Activated T-helper 2 cell treated with anti-CD3 and anti-CD28 coated beads, Interferon-gamma antibody, Interleukin-2, Interleukin-4, amounts not matched to agents 10 μg/mL and 5 μg/mL and 100 μg/mL, durations not matched to agents 14 hours and 24 hours and 36 hours (primary cell): ENCODE data around the gene MSMP. TPM values are rescaled to one million over a fixed set of nuclear protein-coding genes. Genes with fewer than 3 reads are reported as not detected.

Source experiments
- DNase-seq: peaks from one replicate; pipeline ENCODE4 v3.0.0; 2021; ENCODE audit warnings: low spot score
- H3K27ac Mint-ChIP-seq: one replicate; pipeline ENCODE4 v1.8.0; 2021; ENCODE audit warnings: mixed read lengths
- H3K27me3 Mint-ChIP-seq: one replicate; pipeline ENCODE4 v1.8.0; 2021; ENCODE audit warnings: low read depth, mixed read lengths
- H3K36me3 Mint-ChIP-seq: one replicate; pipeline ENCODE4 v1.8.0; 2021; ENCODE audit warnings: low read depth, mixed read lengths
- H3K4me1 Mint-ChIP-seq: one replicate; pipeline ENCODE4 v1.8.0; 2021; ENCODE audit warnings: low read depth, mixed read lengths
- H3K4me3 Mint-ChIP-seq: one replicate; pipeline ENCODE4 v1.8.0; 2021; ENCODE audit warnings: low read depth, mild to moderate bottlenecking, moderate library complexity, mixed read lengths
- H3K9me3 Mint-ChIP-seq: one replicate; pipeline ENCODE4 v1.8.0; 2021; ENCODE audit warnings: mixed read lengths
- intact Hi-C: fragments of 100-400 bp; cut with micrococcal nuclease; formaldehyde crosslinking; loops from one replicate; pipeline ENCODE4 v1.15.1; 2023
- total RNA-seq: library from RNA; stranded (reverse); gene quantifications from 2 replicates; pipeline ENCODE4 v1.2.3, GENCODE V29; 2022

MSMP gene
- total RNA-seq, 1 donor from 2014 or later = 0.37 TPM

GRCh38 chr9:35732800-35733541 lies 21.1 kb downstream of the MSMP start:
- intact Hi-C loops = loop anchor here (1.0 kb wide), 7 partner anchors 16 to 661 kb away; partner anchors contain the start of genes CCDC107, GBA2, HINT2 and RGP1
- Mint-ChIP-seq H3K4me3 (no peak overlapping the region), H3K27me3 (no peaks in the 10 kb centered on the region), H3K4me1 (peaks cover 25% of the 10 kb centered on the region), H3K36me3 (peaks cover 38% of the 10 kb centered on the region), H3K9me3 (no peaks in the 10 kb centered on the region), H3K27ac (peak overlapping the region; percentile 90)
- no peak for DNase-seq

GRCh38 chr9:35732185-35732799 lies 21.8 kb downstream of the MSMP start, which contains the start of the genes CREB3 and TLN1:
Gene CREB3 (plus strand): TSS chr9:35732666. CDS start chr9:35732773, 107 bp downstream.
Gene TLN1 (minus strand): TSS chr9:35732195. CDS start chr9:35725694, 6,501 bp downstream.
- Mint-ChIP-seq H3K4me3 (no peak within 1 kb of the TSS), H3K27ac (peak within 1 kb of the TSS; percentile 90)

DNA sequence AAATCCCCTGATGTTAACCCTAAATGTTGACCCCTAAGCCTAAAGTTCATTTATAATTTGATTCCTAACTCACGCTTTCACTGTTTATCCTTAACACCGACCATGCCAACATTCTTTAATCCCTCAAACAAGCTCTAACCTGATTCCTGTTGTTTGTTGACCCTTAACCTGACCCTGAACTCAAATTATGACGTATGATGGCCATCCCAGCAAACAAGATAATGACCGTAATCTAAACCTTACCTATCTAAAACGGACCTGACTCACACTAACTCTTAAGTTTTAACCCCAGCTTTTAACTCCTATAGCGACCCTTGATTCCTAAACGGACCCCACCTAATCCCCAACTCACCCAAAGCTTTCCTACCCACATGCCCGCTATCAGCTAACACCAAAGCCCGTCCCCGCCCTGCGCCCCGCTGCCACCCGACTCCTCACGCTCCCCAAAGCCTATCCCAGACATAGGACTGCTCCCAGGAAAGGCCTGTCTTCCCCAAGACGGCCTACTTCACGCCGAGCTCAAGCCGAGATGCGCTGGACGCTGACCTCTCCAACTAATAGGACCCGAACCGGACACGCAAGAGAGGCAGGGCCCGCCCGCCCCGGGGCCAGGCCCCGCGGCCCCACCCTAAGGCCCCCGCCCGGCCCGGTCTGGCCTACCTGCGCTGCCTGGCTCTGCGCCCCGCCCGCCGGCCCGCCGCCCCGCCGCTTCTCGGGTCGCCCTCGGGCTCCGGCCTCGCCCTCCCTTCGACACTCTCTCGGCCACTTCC lies 22.5 kb downstream of the MSMP start:
- H3K27me3 Mint-ChIP-seq = no peaks in the 10 kb centered on the region
- no peak for DNase-seq
- intact Hi-C loops = loop anchor here (1.0 kb wide), 7 partner anchors 18 to 659 kb away; partner anchors contain the start of genes CCDC107, GBA2, HINT2 and RGP1
- peaks cover 35% of the 10 kb centered on the region for H3K36me3 Mint-ChIP-seq
- H3K27ac Mint-ChIP-seq = peak overlapping the region; percentile 90
- H3K4me1 Mint-ChIP-seq = peaks cover 25% of the 10 kb centered on the region
- H3K4me3 Mint-ChIP-seq = no peak overlapping the region
- no peaks in the 10 kb centered on the region for H3K9me3 Mint-ChIP-seq

More at GRCh38 chr9:35732185-35732799, 21.8 kb downstream of the MSMP start, which contains the start of the genes CREB3 and TLN1:
- Mint-ChIP-seq H3K9me3 (no peaks in the 10 kb centered on the region), H3K4me1 (peaks cover 25% of the 10 kb centered on the region), H3K36me3 (peaks cover 31% of the 10 kb centered on the region), H3K27me3 (no peaks in the 10 kb centered on the region)
- intact Hi-C loops = loop anchor here (1.0 kb wide), 7 partner anchors 17 to 660 kb away; partner anchors contain the start of genes CCDC107, GBA2, HINT2 and RGP1
- peak; percentile 97 for DNase-seq

DNA sequence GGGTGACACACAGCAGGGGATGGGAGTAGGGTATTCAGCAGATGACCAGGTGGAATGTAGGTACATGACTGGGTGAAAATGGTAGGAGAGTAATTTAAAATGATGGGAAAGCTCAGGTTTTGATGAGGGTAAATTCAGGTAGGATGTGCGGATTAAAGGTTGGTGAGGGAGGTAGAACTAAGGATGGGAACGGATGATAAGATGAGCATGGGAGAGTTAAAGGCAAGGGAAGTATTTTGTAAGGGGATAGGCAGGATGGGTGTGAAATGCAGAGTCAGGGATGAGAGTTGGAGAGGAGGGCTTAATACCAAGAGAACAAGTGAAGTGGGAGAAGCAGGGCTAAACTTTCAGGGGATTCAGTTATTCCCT lies 23.6 kb downstream of the MSMP start:
- no peaks in the 10 kb centered on the region for H3K27me3 Mint-ChIP-seq
- H3K9me3 Mint-ChIP-seq = no peaks in the 10 kb centered on the region
- H3K4me1 Mint-ChIP-seq = peaks cover 26% of the 10 kb centered on the region
- H3K4me3 Mint-ChIP-seq = no peak overlapping the region
- no peak overlapping the region for H3K27ac Mint-ChIP-seq
- DNase-seq = no peak
- H3K36me3 Mint-ChIP-seq = peaks cover 32% of the 10 kb centered on the region
- intact Hi-C loops = no loop called here

GRCh38 chr9:35729700-35730485 lies 24.2 kb downstream of the MSMP start:
- Mint-ChIP-seq H3K4me3 (no peak overlapping the region), H3K4me1 (peaks cover 20% of the 10 kb centered on the region), H3K9me3 (no peaks in the 10 kb centered on the region), H3K36me3 (peaks cover 31% of the 10 kb centered on the region), H3K27me3 (no peaks in the 10 kb centered on the region), H3K27ac (no peak overlapping the region)
- no peak for DNase-seq
- intact Hi-C loops = loop anchor here (2.0 kb wide), 2 partner anchors 41 to 83 kb away; partner anchors contain the start of gene TPM2

DNA sequence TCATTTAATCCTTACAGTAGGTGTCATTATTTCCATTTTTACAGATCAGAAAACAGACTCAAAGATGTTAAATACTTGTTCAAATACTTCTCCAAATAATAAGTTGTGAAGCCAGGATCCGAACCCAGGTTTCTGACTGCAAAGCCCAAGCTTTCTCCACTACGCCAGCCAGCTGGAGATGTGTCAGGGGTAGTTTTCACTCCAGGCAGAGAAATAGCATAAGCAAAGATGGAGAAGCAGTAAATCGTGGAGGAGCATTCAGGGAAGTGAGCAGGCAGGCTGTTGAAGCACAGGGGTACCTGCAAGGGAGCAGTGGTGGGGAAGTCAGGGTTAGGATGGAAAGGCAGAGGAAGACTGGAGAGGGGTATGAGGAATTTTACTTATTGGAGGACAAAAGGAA lies 25.0 kb downstream of the MSMP start:
- H3K4me3 Mint-ChIP-seq = no peak overlapping the region
- H3K27ac Mint-ChIP-seq = no peak overlapping the region
- no peaks in the 10 kb centered on the region for H3K27me3 Mint-ChIP-seq
- H3K9me3 Mint-ChIP-seq = no peaks in the 10 kb centered on the region
- peaks cover 34% of the 10 kb centered on the region for H3K36me3 Mint-ChIP-seq
- H3K4me1 Mint-ChIP-seq = peaks cover 17% of the 10 kb centered on the region
- intact Hi-C loops = loop anchor here (2.0 kb wide), 2 partner anchors 40 to 82 kb away; partner anchors contain the start of gene TPM2
- DNase-seq = no peak

DNA sequence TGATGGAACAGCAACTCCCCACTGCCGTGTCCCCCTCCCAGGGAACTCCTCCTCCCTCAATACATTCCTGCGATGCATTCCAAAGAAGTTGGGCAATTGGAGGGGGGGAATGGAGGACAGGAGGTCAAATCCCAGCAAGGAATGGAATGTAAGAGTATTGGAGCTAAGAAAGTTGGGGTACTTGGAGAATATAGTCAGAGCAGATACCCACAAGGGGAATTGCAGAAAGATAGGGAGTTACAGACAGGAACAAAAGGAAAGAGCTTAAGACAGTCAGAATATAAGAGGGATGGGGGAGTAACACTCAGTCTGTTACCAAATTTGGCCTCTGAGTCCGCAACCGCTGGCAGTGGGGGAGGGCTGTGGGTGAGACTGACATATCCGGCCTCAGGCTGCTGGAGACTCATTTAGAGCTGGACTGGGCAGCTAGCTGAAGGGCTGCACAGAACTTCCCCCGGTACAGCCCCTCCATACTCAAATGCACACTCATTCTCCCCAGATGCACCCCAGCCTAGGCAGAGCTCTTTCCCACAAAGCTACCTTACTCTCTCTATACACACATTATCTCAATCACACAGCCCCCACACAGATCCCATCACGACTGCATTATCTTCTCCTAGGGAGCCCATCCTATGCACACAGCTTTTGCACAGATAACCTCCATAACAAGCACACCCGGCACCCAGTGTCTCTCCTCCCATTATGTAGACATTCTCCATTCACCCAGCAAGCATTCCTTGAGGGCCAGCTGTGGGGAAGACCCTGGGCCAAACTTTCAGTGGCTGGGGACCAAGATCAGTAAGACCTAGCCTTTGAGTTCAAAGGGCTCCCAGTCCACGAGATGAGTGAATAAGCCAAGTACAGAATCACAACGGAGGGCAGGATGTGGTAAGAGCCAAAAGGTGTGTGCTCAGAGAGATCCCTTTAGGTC lies 25.8 kb downstream of the MSMP start:
- no peak overlapping the region for H3K27ac Mint-ChIP-seq
- H3K9me3 Mint-ChIP-seq = no peaks in the 10 kb centered on the region
- H3K4me1 Mint-ChIP-seq = peaks cover 13% of the 10 kb centered on the region
- H3K4me3 Mint-ChIP-seq = no peak overlapping the region
- peaks cover 39% of the 10 kb centered on the region for H3K36me3 Mint-ChIP-seq
- intact Hi-C loops = loop anchor here (2.0 kb wide), 2 partner anchors 40 to 82 kb away; partner anchors contain the start of gene TPM2
- no peaks in the 10 kb centered on the region for H3K27me3 Mint-ChIP-seq
- no peak for DNase-seq

GRCh38 chr9:35727676-35728040 lies 26.4 kb downstream of the MSMP start:
- H3K27ac Mint-ChIP-seq = no peak overlapping the region
- H3K4me1 Mint-ChIP-seq = peaks cover 9% of the 10 kb centered on the region
- DNase-seq = no peak
- H3K4me3 Mint-ChIP-seq = no peak overlapping the region
- H3K36me3 Mint-ChIP-seq = peaks cover 40% of the 10 kb centered on the region
- no peaks in the 10 kb centered on the region for H3K27me3 Mint-ChIP-seq
- no peaks in the 10 kb centered on the region for H3K9me3 Mint-ChIP-seq
- intact Hi-C loops = loop anchor here (2.0 kb wide), 2 partner anchors 39 to 81 kb away; partner anchors contain the start of gene TPM2

DNA sequence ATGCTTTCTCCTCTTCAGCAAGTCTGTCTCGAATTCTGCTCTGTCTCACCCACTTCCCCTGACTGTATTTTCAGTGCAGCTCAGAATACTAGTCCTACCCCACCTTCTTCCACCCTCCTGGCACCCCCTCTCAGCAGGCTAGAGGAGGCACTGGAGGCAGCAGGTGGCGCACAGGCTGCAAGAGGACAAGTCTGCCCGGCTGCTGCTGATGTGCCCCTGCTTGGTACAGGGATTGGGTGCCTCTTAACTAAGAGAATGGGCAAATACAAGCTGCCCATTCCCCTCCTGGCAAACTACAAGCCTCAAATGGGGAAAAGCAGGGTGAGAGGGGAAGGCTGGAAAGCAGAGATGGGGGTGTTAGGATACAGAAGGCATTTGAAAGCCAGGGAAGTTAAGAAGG lies 27.1 kb downstream of the MSMP start:
- H3K36me3 Mint-ChIP-seq = peaks cover 47% of the 10 kb centered on the region
- H3K27ac Mint-ChIP-seq = peak overlapping the region; percentile 82
- H3K9me3 Mint-ChIP-seq = no peaks in the 10 kb centered on the region
- peaks cover 9% of the 10 kb centered on the region for H3K4me1 Mint-ChIP-seq
- no peak for DNase-seq
- H3K27me3 Mint-ChIP-seq = no peaks in the 10 kb centered on the region
- no peak overlapping the region for H3K4me3 Mint-ChIP-seq
- intact Hi-C loops = no loop called here

DNA sequence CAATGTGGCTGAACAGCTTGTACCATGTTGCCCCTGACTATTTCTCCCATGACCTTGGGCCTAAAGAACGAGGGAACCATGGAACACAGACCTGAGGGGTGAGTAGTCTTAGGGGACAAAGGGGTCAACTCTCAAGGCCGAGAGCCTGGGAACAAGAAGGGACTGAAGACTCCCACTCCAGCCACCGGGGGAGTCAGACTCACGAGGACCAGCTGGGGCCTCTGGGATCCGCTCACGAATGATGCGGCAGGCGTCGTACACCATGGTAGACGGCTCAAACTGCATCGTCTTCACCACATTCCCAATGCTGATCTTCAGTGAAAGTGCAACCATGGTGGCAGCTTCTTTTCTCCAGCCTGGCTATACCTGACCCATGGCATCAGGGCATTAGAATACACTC lies 28.7 kb downstream of the MSMP start:
- no peak for DNase-seq
- H3K9me3 Mint-ChIP-seq = no peaks in the 10 kb centered on the region
- no peaks in the 10 kb centered on the region for H3K27me3 Mint-ChIP-seq
- H3K36me3 Mint-ChIP-seq = peaks cover 53% of the 10 kb centered on the region
- no peak overlapping the region for H3K4me3 Mint-ChIP-seq
- intact Hi-C loops = no loop called here
- no peak overlapping the region for H3K27ac Mint-ChIP-seq
- H3K4me1 Mint-ChIP-seq = peaks cover 4% of the 10 kb centered on the region

DNA sequence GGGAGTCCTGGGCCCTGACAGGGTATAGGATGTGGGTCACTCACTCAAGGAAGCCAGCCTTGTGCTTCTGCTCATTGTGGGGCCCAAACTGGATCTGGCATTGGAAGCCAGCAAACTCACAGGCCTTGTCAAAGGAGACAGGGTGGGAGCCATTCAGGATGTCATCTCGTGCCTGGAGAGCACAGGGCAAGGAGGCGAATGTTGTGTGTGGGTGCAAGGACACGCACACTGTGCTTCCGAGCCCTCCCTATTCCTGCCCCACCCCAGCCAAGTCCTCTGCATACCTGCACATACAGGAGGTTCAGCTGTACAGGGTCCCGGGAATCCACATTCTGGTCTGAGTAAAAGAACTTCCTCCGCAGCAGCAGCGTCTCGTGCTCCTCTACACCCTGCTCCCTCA lies 30.2 kb downstream of the MSMP start:
- Mint-ChIP-seq H3K27me3 (no peaks in the 10 kb centered on the region), H3K27ac (no peak overlapping the region), H3K36me3 (peaks cover 60% of the 10 kb centered on the region), H3K9me3 (no peaks in the 10 kb centered on the region), H3K4me1 (peaks cover 4% of the 10 kb centered on the region), H3K4me3 (no peak overlapping the region)
- no peak for DNase-seq
- intact Hi-C loops = no loop called here
